ENCODE data around the gene TMEM108.

TMEM108 gene

DNA sequence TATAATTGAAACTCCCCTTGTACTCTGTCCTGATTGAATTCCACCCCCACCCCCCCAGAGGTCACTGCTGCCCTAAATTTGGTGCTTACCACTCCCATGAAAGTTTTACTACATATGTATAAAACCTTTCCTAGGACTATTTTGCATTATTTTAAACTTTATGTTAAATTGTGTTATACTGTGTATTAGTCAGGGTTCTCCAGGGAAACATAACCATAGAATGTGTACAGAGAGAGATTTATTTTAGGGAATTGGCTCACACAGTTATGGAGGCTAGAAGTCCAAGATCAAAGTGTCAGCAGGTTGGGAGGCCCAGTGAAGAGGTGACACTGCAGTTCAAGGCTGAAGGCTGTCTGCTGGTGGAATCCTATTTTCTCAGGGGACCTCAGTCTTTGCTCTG lies 390.9 kb downstream of the TMEM108 start:
- DNase-seq: no peak

DNA sequence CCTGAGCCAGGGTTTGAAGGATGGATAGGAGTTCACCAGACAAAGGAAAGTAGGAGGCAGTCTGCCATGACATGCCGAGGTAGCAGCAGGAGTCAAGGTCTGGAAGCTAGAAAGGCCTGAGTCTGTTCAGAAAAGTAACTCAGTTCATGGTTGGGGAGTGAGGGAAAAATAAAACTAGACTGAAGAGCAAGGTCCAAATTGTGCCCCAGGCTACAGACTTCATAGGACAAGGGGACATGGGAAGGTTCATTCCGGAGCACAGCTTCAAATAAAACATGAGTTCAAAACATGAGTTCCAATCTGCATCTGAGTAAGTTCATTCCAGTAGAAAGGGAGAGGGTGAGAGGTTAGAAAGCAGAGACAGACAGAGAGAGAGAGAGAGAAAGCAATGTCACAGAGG lies 401.4 kb downstream of the TMEM108 start:
- no peak for DNase-seq

DNA sequence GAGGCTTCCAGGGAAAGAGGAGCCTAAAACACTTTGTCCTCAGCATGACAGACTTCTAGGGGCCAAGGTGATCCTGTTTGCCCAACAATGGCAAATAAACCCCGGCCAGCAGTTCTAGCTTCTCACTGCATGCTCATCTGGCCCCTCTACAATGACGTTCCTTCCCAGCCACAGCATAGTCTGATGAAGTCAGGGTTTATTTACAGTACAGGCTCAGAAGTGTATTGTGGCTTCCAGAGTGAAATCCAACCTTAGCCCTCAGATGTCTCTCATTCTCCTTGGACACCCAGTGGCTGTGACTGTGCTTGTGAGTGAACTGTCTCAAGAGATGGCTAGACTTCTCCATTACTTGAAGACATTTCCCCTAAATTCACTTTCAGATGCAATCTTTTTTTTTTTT lies 402.5 kb downstream of the TMEM108 start:
- no peak for DNase-seq

DNA sequence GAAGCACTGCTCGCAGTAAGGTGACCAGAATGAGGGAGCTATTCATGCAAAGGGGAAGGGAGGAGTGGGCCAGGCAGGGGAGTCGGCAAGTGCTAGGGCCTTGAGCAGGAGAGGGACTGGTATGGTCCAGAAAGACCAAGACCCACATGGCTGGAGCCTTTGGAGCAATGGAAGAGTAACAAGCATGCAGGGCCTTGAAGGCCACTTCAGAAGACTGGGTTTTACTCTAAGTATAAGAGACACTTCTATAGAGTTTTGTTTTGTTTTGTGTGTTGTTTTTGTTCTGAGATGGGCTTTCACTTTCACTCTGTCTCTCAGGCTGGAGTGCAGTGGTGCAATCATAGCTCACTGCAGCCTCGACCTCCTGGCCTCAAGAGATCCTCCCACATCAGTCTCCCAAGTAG lies 403.7 kb downstream of the TMEM108 start:
- no peak for DNase-seq

DNA sequence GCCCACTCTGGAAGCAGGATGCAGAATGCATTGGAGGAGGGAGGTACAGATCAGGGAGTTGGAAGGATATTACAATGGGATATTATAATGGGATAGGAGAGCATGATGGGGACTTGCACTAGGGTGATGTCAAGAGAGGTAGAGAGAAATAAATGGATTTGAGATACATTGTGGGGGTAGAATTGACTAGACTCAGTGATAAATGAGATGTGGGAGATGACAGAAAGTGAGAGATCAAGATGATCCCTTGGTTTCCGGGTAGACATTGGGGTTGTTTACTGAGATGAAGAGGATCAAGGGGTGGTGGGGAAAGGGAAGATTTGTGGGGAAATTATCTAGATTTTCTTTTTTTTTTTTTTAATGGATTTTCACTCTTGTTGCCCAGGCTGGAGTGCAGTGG lies 404.3 kb downstream of the TMEM108 start:
- no peak for DNase-seq

DNA sequence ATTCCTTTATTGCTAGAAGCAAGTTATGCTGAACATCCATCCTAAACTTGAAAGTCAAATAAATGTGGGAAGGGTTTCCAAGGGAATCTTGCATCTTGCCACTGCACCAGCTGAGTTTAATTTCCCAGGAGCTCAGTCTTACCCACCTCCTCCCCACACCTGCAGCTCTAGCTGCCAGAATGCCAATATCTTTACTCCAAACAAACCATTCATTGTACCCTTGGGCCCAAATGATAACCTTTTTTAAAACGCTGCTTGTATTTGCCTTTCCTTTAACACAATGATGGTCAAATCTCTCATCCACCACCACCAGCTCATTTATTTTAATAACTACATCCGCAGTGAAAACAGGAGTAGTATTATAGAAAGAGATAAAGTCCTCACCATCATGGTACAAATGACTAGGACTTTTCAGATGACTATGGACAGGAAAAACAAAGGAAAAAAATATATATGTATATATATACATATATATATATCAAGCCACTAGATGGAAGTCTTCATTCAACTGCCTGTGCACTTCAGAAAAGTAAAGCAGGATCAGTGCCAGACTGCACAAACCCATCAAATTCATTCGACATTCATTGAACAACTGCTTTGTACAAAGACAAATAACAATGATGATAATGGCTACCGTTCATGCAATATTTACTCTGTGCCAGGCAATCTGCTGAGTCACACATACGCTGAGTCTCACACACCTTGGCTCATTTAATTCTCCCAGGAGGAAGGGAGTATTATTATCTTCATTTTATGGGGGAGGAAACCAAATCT lies 405.6 kb downstream of the TMEM108 start:
- no peak for DNase-seq

DNA sequence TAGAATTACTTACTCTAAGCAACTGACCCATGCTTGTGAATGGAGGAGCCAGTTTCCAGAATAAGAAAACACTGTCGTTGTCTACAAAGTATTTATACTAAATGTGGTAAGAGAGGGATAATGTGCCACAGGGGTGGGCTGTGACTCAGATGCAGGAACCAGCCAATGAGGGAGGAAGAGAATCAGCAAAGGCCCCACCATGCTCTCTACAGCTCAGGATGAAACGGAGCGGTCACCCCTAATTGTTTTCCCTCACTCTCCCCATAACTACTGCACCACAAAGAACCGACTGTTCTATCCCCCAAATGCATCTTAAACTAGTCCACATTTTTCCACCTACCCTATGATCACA lies 406.2 kb downstream of the TMEM108 start:
- no peak for DNase-seq

DNA sequence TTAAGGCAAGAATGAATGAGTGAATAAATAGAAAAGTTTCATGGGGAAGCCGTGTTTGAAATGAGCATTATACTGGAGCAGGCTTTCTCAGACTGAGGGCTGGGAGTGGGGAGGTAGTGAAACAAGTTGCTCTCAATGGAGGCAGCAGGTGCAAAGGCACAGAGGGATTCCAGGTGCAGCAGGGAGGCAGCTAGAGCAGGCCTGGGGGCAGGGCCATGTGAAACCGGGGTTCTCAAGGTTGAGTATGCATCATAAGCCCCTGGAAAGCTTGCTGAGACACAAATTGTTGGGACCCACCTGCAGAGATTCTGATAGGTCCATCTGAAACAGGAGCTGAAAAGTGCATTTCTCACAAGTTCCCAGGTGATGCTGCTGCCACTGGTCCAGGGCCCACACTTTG lies 406.9 kb downstream of the TMEM108 start:
- DNase-seq: no peak
